ENCODE data around the gene FBXO17. TPM values are rescaled to one million over a fixed set of nuclear protein-coding genes. Genes with fewer than 3 reads are reported as not detected.
"Not testable (repeated sequence)": the region's sequence is repeated elsewhere in the genome, so short reads cannot be mapped to it uniquely, and the experiment has no call there.

Gene FBXO17
- total RNA-seq, 2 donors from 2014 or later = 1.7 to 1.9 TPM

- Histone ChIP-seq H3K9me3 (no peaks in the 10 kb centered on the region), H3K4me3 (no peak overlapping the region), H3K27me3 (peaks cover 11% of the 10 kb centered on the region), H3K4me1 (no peaks in the 10 kb centered on the region), H3K9ac (ENCODE audit: low read depth in 2 of 2, low read length in 2 of 2) (no peak overlapping the region), H3K36me3 (no peaks in the 10 kb centered on the region), H3K27ac (no peak overlapping the region)
- TF ChIP-seq, protein P1, sequence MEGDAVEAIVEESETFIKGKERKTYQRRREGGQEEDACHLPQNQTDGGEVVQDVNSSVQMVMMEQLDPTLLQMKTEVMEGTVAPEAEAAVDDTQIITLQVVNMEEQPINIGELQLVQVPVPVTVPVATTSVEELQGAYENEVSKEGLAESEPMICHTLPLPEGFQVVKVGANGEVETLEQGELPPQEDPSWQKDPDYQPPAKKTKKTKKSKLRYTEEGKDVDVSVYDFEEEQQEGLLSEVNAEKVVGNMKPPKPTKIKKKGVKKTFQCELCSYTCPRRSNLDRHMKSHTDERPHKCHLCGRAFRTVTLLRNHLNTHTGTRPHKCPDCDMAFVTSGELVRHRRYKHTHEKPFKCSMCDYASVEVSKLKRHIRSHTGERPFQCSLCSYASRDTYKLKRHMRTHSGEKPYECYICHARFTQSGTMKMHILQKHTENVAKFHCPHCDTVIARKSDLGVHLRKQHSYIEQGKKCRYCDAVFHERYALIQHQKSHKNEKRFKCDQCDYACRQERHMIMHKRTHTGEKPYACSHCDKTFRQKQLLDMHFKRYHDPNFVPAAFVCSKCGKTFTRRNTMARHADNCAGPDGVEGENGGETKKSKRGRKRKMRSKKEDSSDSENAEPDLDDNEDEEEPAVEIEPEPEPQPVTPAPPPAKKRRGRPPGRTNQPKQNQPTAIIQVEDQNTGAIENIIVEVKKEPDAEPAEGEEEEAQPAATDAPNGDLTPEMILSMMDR (IDR thresholded peaks at IDR 0.05) = no peak
- intact Hi-C loops (cut with DNase I) = no loop called here
- DNase-seq = no peak
Observed at GRCh38 chr19:38970664-38971532, 4.6 kb downstream of the FBXO17 start.

DNA sequence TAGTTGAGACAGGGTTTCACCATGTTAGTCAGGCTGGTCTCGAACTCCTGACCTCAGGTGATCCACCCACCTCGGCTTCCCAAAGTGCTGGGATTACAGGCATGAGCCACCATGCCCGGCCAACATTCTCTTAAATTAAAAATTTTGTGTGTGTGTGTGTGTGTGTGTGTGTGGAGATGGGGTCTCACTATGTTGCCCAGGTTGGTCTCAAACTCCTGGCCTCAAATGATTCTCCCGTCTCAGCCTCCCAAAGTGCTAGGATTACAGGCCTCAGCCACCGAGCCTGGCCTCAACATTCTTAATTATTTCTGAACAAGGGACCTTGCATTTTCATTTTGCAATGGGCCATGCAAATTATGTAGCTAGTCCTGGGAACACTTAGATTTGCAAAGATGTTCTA lies 9.4 kb downstream of the FBXO17 start:
- H3K27me3 ChIP-seq; H3K27ac ChIP-seq; H3K4me1 ChIP-seq; H3K4me3 ChIP-seq; DNase-seq; H3K9me3 ChIP-seq; intact Hi-C loops (cut with DNase I); H3K36me3 ChIP-seq; H3K9ac ChIP-seq (ENCODE audit: low read depth in 2 of 2, low read length in 2 of 2): not testable (repeated sequence)

DNA sequence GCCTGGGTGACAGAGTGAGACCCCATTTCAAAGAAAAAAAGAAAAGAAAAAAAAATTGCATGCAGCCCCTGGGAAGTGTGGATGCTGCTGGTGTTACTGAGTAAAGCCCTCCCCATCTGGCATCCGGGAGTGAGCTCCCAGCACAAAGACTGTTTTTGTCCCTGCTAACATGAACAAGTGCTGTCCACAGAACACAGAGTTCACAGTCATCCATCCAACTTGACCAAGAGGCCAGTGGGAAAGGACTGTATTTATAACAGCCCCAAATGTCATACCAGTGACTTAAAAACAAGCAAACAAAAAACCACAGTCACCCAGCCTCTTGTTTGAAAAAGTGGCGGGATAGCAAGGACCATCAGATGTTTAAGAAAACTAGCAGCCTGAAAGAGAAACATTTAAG lies 10.8 kb downstream of the FBXO17 start:
- Histone ChIP-seq H3K27ac (no peak overlapping the region), H3K9ac (ENCODE audit: low read depth in 2 of 2, low read length in 2 of 2) (no peak overlapping the region), H3K4me3 (no peak overlapping the region), H3K9me3 (no peaks in the 10 kb centered on the region), H3K4me1 (no peaks in the 10 kb centered on the region), H3K27me3 (no peaks in the 10 kb centered on the region), H3K36me3 (no peaks in the 10 kb centered on the region)
- DNase-seq = no peak
- TF ChIP-seq, protein P1 (IDR thresholded peaks at IDR 0.05) = no peak
- intact Hi-C loops (cut with DNase I) = no loop called here

DNA sequence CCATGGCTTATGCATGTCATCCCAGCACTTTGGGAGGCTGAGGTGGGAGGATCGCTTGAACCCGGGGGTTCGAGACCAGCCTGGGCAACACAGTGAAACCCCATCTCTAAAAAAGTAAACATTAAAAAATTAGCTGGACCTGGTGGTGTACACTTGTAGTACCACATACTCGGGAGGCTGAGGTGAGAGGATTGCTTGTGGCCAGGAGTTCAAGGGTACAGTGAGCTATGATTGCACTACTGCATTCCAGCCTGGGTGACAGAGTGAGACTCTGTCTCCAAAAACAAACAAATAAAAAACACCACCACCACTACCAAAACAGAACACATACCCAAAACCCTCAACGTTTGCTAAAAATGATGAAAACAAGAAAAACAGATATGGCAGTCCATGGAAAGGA lies 15.9 kb downstream of the FBXO17 start:
- TF ChIP-seq, protein P1 (IDR thresholded peaks at IDR 0.05) = no peak
- DNase-seq = no peak

GRCh38 chr19:38958301-38958700 lies 17.2 kb downstream of the FBXO17 start:
- Histone ChIP-seq H3K27ac (no peak overlapping the region), H3K27me3 (no peaks in the 10 kb centered on the region), H3K4me1 (no peaks in the 10 kb centered on the region), H3K36me3 (no peaks in the 10 kb centered on the region), H3K4me3 (no peak overlapping the region), H3K9ac (ENCODE audit: low read depth in 2 of 2, low read length in 2 of 2) (no peak overlapping the region), H3K9me3 (no peaks in the 10 kb centered on the region)
- TF ChIP-seq, protein P1 (IDR thresholded peaks at IDR 0.05) = no peak
- intact Hi-C loops (cut with DNase I) = loop anchor here (10.0 kb wide), 1 partner anchor 414 kb away; no protein-coding TSS in a partner anchor
- DNase-seq = no peak

More for the DNA sequence above, 15.9 kb downstream of the FBXO17 start:
- H3K9me3 ChIP-seq = no peaks in the 10 kb centered on the region
- no peaks in the 10 kb centered on the region for H3K27me3 ChIP-seq
- H3K9ac ChIP-seq (ENCODE audit: low read depth in 2 of 2, low read length in 2 of 2) = no peak overlapping the region
- H3K36me3 ChIP-seq = no peaks in the 10 kb centered on the region
- H3K4me1 ChIP-seq = no peaks in the 10 kb centered on the region
- intact Hi-C loops (cut with DNase I) = loop anchor here (10.0 kb wide), 1 partner anchor 415 kb away; no protein-coding TSS in a partner anchor
- no peak overlapping the region for H3K27ac ChIP-seq
- H3K4me3 ChIP-seq = no peak overlapping the region

- Histone ChIP-seq H3K9ac (ENCODE audit: low read depth in 2 of 2, low read length in 2 of 2) (no peak overlapping the region), H3K27ac (no peak overlapping the region), H3K27me3 (no peaks in the 10 kb centered on the region), H3K4me1 (no peaks in the 10 kb centered on the region), H3K36me3 (no peaks in the 10 kb centered on the region), H3K9me3 (no peaks in the 10 kb centered on the region), H3K4me3 (no peak overlapping the region)
- no peak for DNase-seq
- TF ChIP-seq, protein P1 (IDR thresholded peaks at IDR 0.05) = no peak
- intact Hi-C loops (cut with DNase I) = loop anchor here (10.0 kb wide), 1 partner anchor 411 kb away; no protein-coding TSS in a partner anchor
Observed at GRCh38 chr19:38956264-38956663, 19.3 kb downstream of the FBXO17 start.

Measured in colonic mucosa (tissue), 4 donors.